KMS-11 (cell line): ENCODE measurements around the gene RNF44.

Source experiments
- H2AFZ ChIP-seq: fragments of 200-600 bp; sonication (generic); 2 replicates; pipeline ENCODE4 v1.6.1; 2016; ENCODE audit warnings: antibody characterized with exemption, mixed run types, low read depth
- H3K27ac ChIP-seq: fragments of 200-600 bp; sonication (generic); 2 replicates; pipeline ENCODE4 v1.6.1; 2016; ENCODE audit warnings: mild to moderate bottlenecking, mixed run types
- H3K27me3 ChIP-seq: fragments of 200-600 bp; sonication (generic); 2 replicates; pipeline ENCODE4 v1.6.1; 2017; ENCODE audit warnings: mild to moderate bottlenecking, low read depth, mixed run types, moderate library complexity; ENCODE audit not compliant: insufficient read depth
- H3K36me3 ChIP-seq: fragments of 200-600 bp; sonication (generic); 2 replicates; pipeline ENCODE4 v1.6.1; 2017; ENCODE audit warnings: mild to moderate bottlenecking, mixed run types; ENCODE audit not compliant: insufficient read depth
- H3K4me1 ChIP-seq: fragments of 200-600 bp; sonication (generic); 2 replicates; pipeline ENCODE4 v1.6.1; 2016; ENCODE audit warnings: mild to moderate bottlenecking, low read depth, mixed run types; ENCODE audit not compliant: poor library complexity, severe bottlenecking
- H3K4me2 ChIP-seq: fragments of 200-600 bp; sonication (generic); 2 replicates; pipeline ENCODE4 v1.7.0; 2016; ENCODE audit warnings: mild to moderate bottlenecking, mixed run types
- H3K4me3 ChIP-seq: fragments of 200-600 bp; sonication (generic); IDR thresholded peaks from 2 replicates; pipeline ENCODE4 v1.6.1; 2017; ENCODE audit warnings: low read depth, low read length, mixed read lengths; ENCODE audit not compliant: insufficient read depth
- H3K79me2 ChIP-seq: fragments of 200-600 bp; sonication (generic); 2 replicates; pipeline ENCODE4 v1.6.1; 2016; ENCODE audit warnings: low read depth, mixed run types; ENCODE audit not compliant: insufficient read depth
- H3K9ac ChIP-seq: fragments of 200-600 bp; sonication (generic); 2 replicates; pipeline ENCODE4 v1.6.1; 2016; ENCODE audit warnings: mild to moderate bottlenecking, mixed run types
- H4K20me1 ChIP-seq: fragments of 200-600 bp; sonication (generic); 2 replicates; pipeline ENCODE4 v1.6.1; 2016; ENCODE audit warnings: mild to moderate bottlenecking, mixed run types; ENCODE audit not compliant: insufficient read depth
- TF ChIP-seq, protein P1 (sequence below): fragments of 200-600 bp; sonication (generic); conservative IDR thresholded peaks from 2 replicates; pipeline ENCODE4 v1.6.1; 2017; ENCODE audit warnings: low read depth, mild to moderate bottlenecking, antibody characterized with exemption, low read length, moderate library complexity, mixed read lengths

RNF44 gene

DNA sequence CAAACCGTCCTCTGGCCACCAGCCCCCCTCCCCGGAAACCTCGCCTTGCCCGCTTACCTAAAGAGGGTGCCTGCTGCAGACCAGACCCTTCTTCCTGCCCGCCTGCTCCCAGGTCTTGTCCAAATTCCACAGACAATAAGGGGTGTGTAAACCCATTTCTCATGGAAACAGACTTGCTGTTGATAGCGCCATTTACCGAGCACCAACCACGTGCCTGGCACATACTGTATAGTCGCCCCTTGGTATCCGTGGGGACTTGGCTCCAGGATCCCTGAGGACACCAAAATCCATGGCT is 37.0 kb upstream of the RNF44 start:
- Histone ChIP-seq H2AFZ (no peak overlapping the region), H3K79me2 (no peaks in the 10 kb centered on the region), H3K27ac (no peak overlapping the region), H3K36me3 (no peaks in the 10 kb centered on the region), H3K4me1 (peaks cover 3% of the 10 kb centered on the region), H4K20me1 (no peaks in the 10 kb centered on the region), H3K27me3 (no peaks in the 10 kb centered on the region), H3K4me3 (no peak overlapping the region), H3K4me2 (no peak overlapping the region; the same call in 1 of the 2 replicates), H3K9ac (no peak overlapping the region)
- TF ChIP-seq, protein P1, sequence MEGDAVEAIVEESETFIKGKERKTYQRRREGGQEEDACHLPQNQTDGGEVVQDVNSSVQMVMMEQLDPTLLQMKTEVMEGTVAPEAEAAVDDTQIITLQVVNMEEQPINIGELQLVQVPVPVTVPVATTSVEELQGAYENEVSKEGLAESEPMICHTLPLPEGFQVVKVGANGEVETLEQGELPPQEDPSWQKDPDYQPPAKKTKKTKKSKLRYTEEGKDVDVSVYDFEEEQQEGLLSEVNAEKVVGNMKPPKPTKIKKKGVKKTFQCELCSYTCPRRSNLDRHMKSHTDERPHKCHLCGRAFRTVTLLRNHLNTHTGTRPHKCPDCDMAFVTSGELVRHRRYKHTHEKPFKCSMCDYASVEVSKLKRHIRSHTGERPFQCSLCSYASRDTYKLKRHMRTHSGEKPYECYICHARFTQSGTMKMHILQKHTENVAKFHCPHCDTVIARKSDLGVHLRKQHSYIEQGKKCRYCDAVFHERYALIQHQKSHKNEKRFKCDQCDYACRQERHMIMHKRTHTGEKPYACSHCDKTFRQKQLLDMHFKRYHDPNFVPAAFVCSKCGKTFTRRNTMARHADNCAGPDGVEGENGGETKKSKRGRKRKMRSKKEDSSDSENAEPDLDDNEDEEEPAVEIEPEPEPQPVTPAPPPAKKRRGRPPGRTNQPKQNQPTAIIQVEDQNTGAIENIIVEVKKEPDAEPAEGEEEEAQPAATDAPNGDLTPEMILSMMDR: peak; percentile 49; the same call in 1 of the 2 replicates

DNA sequence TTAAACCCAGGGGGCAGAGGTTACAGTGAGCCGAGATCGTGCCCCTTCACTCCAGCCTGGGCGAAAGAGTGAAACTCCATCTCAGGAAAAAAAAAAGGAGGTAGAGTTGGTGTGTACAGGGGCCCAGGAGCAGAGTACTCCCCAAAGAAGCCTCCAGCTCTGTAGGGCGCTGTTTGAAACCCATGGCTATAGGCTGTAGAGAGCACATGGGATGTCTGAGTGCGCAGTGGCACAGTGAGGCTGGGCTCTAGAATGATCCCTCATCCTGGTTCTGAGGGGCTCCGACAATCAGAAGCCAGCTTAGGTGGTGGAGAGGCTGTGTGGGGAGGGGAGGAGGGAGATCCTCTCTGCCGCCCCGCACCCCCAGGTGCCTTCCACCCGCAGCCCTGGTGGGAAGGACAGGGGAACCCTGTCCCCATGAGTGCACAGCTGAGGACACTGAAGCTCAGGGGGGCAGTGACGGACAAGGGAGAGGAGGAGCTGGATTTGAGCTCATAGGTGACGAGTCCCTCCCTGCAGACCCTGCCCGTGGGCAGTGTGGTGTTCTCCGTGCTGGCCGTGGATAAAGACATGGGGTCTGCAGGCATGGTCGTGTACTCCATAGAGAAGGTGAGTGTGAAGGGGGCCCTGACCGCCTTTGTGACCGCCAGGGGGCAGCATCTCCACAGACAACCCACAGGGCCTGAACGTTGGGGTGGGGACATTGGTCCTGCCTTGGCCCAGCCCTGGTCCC is 36.5 kb upstream of the RNF44 start:
- no peaks in the 10 kb centered on the region for H3K79me2 ChIP-seq
- H3K36me3 ChIP-seq: no peaks in the 10 kb centered on the region
- H3K4me1 ChIP-seq: peaks cover 3% of the 10 kb centered on the region
- H3K4me3 ChIP-seq: no peak overlapping the region
- TF ChIP-seq, protein P1: peak; percentile 76
- no peaks in the 10 kb centered on the region for H4K20me1 ChIP-seq
- no peaks in the 10 kb centered on the region for H3K27me3 ChIP-seq
- no peak overlapping the region for H3K9ac ChIP-seq
- H2AFZ ChIP-seq: peak overlapping the region; percentile 38; the same call in 1 of the 2 replicates
- H3K27ac ChIP-seq: no peak overlapping the region
- H3K4me2 ChIP-seq: no peak overlapping the region; the same call in 1 of the 2 replicates

DNA sequence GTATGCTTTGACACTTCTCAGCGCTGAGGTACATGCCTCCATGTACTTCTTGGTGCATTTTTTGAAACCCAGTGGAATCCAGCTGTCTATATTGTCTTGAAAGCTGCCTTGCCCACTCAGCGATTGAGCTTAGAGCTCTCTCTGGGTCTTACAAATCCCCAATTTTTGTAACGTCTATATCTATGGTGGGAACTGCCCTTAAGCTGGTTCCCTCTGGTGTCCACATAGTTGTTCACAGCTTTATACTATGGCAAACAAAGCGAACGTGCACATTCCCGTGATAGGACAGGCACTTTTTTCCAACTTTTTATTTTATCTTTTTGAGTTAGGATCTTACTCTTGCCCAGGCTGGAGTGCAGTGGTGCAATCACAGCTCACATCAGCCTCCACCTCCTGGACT is 32.8 kb upstream of the RNF44 start:
- Histone ChIP-seq H3K36me3 (no peaks in the 10 kb centered on the region), H3K4me2 (no peak overlapping the region), H3K4me1 (peaks cover 3% of the 10 kb centered on the region), H3K4me3 (no peak overlapping the region), H3K27ac (no peak overlapping the region), H2AFZ (no peak overlapping the region), H3K79me2 (no peaks in the 10 kb centered on the region), H4K20me1 (no peaks in the 10 kb centered on the region), H3K9ac (no peak overlapping the region), H3K27me3 (no peaks in the 10 kb centered on the region)
- TF ChIP-seq, protein P1: no peak

DNA sequence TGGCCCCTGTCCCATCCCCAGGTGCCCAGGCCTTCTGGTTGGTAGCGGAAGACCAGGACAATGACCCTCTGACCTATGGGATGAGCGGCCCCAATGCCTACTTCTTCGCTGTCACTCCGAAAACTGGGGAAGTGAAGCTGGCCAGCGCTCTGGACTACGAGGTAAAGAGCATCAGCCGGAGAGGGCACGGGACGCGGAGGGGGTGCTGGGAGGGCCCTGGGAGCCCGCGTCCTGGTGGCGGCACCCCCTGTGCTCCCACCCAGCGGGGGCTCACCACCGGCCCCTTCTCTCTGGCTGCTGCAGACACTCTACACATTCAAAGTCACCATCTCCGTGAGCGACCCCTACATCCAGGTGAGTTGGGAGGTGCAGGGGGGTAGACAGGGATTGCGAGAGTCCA is 31.5 kb upstream of the RNF44 start:
- Histone ChIP-seq H3K27ac (no peak overlapping the region), H4K20me1 (no peaks in the 10 kb centered on the region), H3K4me2 (no peak overlapping the region), H3K27me3 (no peaks in the 10 kb centered on the region), H3K79me2 (no peaks in the 10 kb centered on the region), H3K4me3 (no peak overlapping the region), H2AFZ (no peak overlapping the region), H3K9ac (no peak overlapping the region), H3K36me3 (no peaks in the 10 kb centered on the region), H3K4me1 (no peaks in the 10 kb centered on the region)
- TF ChIP-seq, protein P1: no peak
